Measurements from ENCODE around the gene STK32C. TPM values are rescaled to one million over a fixed set of nuclear protein-coding genes. Genes with fewer than 3 reads are reported as not detected.
"Not testable (repeated sequence)": the region's sequence is repeated elsewhere in the genome, so short reads cannot be mapped to it uniquely, and the experiment has no call there.

STK32C gene
- total RNA-seq, 6 experiments from 2014 or later: 1.6 to 3.5 (median 2.1) TPM

DNA sequence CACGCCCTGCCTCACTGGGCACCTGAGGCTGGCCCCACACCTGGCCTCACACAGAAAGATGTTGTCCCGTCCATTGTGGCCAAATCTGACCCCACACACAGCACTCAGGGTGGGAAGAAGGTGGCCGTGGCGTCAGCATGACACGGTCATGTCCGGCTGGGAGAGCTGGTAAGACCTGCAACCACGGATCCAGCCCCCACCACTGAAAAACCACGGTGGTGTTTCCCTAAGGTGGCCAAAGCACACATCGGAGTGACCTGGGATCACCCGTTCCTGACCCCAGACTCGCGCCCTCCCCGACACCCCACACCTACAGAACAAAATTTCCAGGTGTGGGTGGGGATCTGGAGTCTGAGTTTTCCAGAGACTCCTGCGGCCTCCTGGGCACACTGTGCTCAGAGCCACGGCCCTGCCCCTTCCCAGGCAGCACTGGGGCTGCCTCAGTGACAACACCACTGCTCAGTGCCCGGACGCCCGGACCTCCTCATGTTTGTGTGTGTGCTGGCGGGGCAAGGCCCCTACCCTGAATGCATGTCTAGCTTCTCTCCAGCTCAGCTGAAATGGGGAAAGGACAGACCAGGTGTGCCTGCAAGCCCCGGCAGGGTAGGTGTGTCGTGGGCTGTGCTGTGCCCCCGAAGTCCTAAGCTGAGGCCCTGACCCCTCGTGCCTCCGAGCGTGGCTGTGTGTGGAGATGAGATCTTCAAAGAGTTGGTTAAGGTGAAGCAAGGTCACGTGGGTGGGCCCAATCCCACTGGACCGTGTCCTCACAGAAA, 36.1 kb downstream of the STK32C start:
- Histone ChIP-seq H3K27me3 (no peaks in the 10 kb centered on the region), H3K36me3 (no peaks in the 10 kb centered on the region), H3K27ac (no peak overlapping the region), H3K9me3 (no peaks in the 10 kb centered on the region), H3K4me3 (no peak overlapping the region), H3K4me1 (no peaks in the 10 kb centered on the region)
- intact Hi-C loops (cut with DNase I): no loop called here
- DNase-seq (peak in 2 of 3 donors; percentile 8 to 50), ATAC-seq (no peak)
- TF ChIP-seq, protein P1, sequence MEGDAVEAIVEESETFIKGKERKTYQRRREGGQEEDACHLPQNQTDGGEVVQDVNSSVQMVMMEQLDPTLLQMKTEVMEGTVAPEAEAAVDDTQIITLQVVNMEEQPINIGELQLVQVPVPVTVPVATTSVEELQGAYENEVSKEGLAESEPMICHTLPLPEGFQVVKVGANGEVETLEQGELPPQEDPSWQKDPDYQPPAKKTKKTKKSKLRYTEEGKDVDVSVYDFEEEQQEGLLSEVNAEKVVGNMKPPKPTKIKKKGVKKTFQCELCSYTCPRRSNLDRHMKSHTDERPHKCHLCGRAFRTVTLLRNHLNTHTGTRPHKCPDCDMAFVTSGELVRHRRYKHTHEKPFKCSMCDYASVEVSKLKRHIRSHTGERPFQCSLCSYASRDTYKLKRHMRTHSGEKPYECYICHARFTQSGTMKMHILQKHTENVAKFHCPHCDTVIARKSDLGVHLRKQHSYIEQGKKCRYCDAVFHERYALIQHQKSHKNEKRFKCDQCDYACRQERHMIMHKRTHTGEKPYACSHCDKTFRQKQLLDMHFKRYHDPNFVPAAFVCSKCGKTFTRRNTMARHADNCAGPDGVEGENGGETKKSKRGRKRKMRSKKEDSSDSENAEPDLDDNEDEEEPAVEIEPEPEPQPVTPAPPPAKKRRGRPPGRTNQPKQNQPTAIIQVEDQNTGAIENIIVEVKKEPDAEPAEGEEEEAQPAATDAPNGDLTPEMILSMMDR (IDR thresholded peaks at IDR 0.05): no peak
- no peak for TF ChIP-seq POLR2A (IDR thresholded peaks at IDR 0.05)
- 27% methylated on average over 2 of the region's 27 CpGs for WGBS (ENCODE audit: insufficient coverage, low coverage, low lambda C conversion rate, missing lambda C conversion rate)

DNA sequence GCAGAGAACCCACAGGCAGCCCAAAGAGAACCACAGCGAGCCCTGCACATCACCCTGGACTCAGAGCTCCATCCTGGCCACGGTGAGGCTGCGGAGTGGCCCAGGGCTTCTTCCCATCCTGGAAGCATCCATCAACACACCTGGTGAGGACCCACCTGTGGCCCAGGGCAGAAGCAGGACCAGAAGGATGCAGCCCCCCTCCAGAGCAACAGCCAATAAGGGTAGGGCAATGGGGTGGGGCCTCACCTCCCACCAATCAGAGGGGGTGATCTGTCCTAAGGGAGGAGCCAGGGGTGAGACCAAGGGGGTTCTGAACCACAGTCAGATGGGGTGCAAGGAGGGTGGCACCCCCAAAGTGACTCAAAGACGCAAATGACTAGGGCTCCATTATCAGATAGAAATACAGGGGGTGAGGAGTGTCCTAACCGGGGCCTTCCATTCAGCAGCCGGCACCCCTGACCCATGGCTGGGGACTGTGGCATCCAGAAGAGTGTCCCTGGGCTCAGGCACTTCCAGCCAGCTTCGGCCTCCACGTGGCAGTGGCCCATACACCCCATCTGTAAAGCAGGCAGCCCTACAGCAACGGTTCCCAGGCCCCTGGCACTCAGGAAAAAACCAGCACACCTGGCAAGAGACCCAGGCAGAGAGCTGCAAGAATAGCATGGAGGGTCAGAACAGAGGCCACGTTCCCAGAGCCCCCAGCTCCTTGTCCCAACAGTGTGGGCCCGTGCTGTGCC, 36.9 kb downstream of the STK32C start:
- Histone ChIP-seq H3K27ac (no peak overlapping the region), H3K36me3 (no peaks in the 10 kb centered on the region), H3K4me3 (no peak overlapping the region), H3K9me3 (no peaks in the 10 kb centered on the region), H3K4me1 (no peaks in the 10 kb centered on the region), H3K27me3 (no peaks in the 10 kb centered on the region)
- no peak for TF ChIP-seq POLR2A (IDR thresholded peaks at IDR 0.05)
- WGBS (ENCODE audit: insufficient coverage, low coverage, low lambda C conversion rate, missing lambda C conversion rate): 40% methylated on average over 1 of the region's 11 CpGs
- intact Hi-C loops (cut with DNase I): no loop called here
- DNase-seq (peak in 2 of 3 donors; percentile 6 to 27), ATAC-seq (no peak)

DNA sequence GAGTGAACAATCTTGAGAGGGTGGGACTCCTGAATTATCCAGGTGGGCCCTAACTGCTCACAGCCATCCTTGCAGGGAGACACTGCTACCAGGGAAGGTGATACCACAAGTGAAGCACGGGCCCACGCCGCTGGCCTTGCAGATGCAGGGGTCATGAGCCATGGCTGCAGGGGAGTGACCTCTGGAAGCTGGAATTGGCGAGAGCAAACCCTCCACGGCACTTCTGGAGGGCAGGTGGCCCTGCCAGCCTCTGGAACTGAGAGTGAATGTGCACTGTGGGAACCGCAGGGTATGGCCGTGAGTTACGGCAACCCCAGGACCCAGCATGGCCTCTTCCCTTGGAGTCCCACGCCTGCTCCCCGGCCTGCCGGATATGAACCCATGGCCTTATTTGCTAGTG, 37.5 kb downstream of the STK32C start:
- TF ChIP-seq, protein P1 (IDR thresholded peaks at IDR 0.05): no peak
- no peak for TF ChIP-seq POLR2A (IDR thresholded peaks at IDR 0.05)
- WGBS (ENCODE audit: insufficient coverage, low coverage, low lambda C conversion rate, missing lambda C conversion rate): 20% methylated on average over 1 of the region's 11 CpGs
- no peaks in the 10 kb centered on the region for H3K27me3 ChIP-seq
- no peak overlapping the region for H3K4me3 ChIP-seq
- H3K4me1 ChIP-seq: no peaks in the 10 kb centered on the region
- no peaks in the 10 kb centered on the region for H3K9me3 ChIP-seq
- peak in 2 of 3 donors; percentile 11 to 29 for DNase-seq
- H3K36me3 ChIP-seq: no peaks in the 10 kb centered on the region
- ATAC-seq: no peak
- no peak overlapping the region for H3K27ac ChIP-seq
- intact Hi-C loops (cut with DNase I): no loop called here

DNA sequence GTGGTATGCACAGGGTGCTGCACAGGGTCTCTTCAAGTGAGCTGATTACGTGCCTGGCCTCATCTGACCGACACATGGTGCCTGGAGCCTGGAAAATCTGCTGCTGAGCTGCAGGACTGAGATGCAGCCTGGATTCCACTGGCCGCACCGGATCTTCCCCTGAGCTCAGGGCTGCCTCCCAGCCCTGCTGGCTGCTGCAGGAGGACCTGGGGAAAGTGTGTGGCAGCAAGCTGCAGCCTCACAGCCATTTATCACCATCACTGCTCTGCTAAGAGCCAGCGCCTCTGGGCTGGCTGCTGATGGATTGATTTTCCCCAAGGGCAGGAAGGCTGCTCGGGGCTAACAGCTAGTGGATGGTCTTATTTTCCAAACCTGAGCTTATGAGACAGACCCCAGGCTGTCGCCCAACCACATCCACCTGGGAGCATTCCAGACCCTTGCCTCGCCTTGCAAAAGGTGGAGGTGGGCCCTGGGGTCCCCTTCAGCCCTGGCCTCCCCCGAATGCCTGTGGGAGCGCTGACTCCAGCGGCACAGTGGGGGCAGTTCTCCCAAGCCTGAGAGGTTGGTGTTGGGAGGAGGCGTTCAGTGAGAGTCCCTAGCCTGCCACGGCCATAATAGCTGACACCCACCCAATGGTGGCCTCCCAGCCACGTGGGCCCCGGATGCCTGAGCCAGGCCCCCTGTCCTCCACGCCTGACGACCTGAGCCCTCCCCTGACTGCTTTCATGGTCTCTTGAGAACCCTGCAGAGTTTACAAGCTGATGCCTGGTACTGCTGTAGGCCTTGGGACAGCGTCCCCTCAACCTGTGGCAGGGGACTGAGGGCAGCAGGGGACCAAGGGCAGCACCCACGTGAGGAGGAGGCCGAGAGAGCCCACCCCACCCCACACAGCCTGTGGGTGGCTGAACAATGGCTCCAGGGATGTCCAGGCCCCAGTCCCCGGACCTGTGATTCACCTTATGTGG, 38.2 kb downstream of the STK32C start:
- intact Hi-C loops (cut with DNase I): no loop called here
- 70% methylated on average over 2 of the region's 21 CpGs for WGBS (ENCODE audit: insufficient coverage, low coverage, low lambda C conversion rate, missing lambda C conversion rate)
- DNase-seq: peak in 2 of 3 donors; percentile 6 to 39
- TF ChIP-seq POLR2A (IDR thresholded peaks at IDR 0.05): no peak
- TF ChIP-seq, protein P1 (IDR thresholded peaks at IDR 0.05): no peak
- Histone ChIP-seq H3K27ac (no peak overlapping the region), H3K4me3 (no peak overlapping the region), H3K9me3 (no peaks in the 10 kb centered on the region), H3K36me3 (no peaks in the 10 kb centered on the region), H3K27me3 (no peaks in the 10 kb centered on the region), H3K4me1 (no peaks in the 10 kb centered on the region)
- ATAC-seq: no peak

DNA sequence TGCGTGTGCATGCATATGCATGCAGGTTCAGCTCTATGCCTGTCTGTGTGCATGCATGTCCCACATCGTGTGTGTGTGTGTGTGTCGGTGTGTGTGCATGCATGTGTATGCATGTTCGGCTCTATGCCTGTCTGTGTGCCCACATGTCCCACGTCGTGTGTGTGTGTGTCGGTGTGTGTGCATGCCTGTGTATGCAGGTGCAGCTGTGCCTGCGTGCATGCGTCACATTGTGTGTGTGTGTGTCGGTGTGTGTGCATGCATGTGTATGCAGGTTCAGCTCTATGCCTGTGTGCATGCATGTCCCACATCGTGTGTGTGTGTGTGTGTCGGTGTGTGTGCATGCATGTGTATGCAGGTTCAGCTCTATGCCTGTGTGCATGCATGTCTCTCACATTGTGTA, 39.8 kb downstream of the STK32C start:
- H3K36me3 ChIP-seq; H3K4me3 ChIP-seq; H3K9me3 ChIP-seq; intact Hi-C loops (cut with DNase I); ATAC-seq; H3K27ac ChIP-seq; H3K4me1 ChIP-seq; H3K27me3 ChIP-seq; DNase-seq: not testable (repeated sequence)
- WGBS (ENCODE audit: insufficient coverage, low coverage, low lambda C conversion rate, missing lambda C conversion rate): 100% methylated on average over 2 of the region's 12 CpGs

Data from right lobe of liver (tissue), 6 donors.